GM19025 (cell line): ENCODE results near the gene PMM1.
"Not testable (repeated sequence)": the region's sequence is repeated elsewhere in the genome, so short reads cannot be mapped to it uniquely, and the experiment has no call there.

Source experiments
- ATAC-seq: cut with Tn5 transposase; IDR thresholded peaks from one replicate; pipeline ENCODE4 v1.9.1; 2021; ENCODE audit warnings: mild to moderate bottlenecking, low read depth, moderate library complexity; ENCODE audit not compliant: unreplicated experiment

Gene PMM1

GRCh38 chr22:41597635-41597953 lies 8.0 kb upstream of the PMM1 start:
- no peak for ATAC-seq

DNA sequence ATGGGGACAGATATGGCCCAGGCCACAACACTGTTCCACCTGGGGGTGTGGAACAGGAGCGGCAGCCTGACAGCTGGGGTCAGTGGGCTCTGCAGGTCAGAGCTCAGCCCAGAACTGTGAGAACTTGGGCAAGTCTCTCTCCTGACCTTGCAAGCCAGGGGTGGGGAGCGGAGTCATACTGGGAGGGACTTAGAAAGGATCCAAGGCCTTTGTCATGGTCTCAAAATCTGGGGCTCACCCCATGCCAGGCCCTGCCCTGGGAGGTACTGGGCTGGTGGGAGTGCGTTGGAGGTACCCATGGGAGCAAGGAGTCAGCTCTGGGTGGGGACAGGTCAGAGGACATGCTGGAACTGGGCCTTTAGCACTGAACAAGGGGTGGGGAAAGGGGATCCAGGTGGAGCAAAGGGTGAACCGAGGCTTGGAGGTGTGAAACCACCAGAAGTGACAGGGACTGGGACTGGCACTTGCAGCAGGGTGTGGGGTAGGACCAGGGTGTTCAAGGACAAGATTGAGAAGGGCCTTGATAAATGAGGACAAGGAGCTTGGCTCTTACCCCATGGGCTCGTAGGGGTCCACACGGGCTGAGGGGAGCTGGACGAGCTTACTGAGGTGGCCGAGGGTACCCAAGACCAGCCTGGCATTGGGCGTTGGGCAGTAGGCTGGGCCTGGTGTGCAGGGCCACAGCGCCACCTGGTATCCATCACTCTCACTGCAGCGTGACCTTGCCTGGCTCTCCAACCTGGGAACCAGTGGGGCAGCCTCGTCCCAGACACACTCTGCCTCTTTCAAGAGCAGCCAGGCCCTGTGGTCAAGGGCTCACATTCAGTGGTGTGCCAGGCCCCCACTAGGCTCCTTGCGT lies 7.4 kb upstream of the PMM1 start:
- ATAC-seq, result no peak

DNA sequence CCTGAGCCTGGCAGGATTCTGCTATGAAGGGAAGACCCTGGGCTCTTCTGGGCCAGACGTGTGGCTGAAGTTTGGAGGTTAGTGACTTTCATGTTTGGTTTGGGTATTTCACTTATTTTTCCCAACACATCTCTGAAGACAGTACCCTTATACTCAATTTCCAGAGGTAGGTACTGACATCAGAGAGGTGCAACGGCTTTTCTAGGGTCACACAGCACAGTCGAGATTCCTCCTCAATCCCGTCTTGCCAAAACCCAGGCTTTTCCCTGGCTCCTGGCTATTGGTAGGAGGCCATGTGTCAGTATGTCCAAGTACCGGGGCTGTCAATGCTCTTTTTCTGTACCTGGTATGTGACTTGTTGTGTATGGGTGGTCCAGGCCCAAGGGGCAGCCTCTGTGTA lies 6.1 kb upstream of the PMM1 start:
- no peak for ATAC-seq

GRCh38 chr22:41593336-41593960 lies 3.8 kb upstream of the PMM1 start:
- ATAC-seq, result not testable (repeated sequence)

DNA sequence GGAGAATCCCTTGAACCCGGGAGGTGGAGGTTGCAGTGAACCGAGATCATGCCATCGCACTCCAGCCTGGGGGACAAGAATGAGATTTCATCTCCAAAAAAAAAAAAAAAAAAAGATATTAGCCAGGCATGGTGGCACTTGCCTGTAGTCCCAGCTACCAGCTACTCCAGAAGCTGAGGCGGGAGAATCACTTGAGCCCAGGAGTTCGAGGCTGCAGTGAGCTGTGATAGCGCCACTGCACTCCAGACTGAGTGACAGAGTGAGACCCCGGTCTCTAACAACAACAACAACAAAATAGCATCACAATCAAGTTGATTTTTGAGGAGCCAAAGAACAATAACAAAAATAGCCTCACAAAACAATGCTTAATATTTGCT lies 2.3 kb downstream of the PMM1 start:
- ATAC-seq, result no peak

GRCh38 chr22:41585898-41586297 lies 3.7 kb downstream of the PMM1 start:
- ATAC-seq, result no peak

DNA sequence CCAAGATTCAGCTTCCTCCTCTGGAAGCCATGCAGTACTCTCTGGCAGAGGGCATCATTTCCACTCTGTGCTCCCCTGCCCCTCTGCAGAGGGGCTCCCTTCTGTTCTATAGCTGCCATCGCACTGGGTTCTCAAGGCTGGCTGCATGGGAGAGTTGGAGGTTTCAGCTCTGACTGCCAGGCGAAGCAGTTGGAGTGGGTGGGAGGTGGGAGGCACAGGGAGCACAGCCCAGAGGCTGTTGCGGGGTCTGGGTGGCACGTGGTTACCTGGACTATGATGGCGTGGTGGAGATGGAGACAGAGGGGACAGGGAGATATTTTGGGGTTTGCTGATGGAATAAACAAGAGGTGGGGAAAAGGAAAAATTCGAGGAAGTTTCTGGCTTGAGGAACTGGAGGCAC lies 4.8 kb downstream of the PMM1 start:
- ATAC-seq, result no peak

- no peak for ATAC-seq
Measured at GRCh38 chr22:41582694-41583093, 6.9 kb downstream of the PMM1 start.

GRCh38 chr22:41579997-41580355 lies 9.7 kb downstream of the PMM1 start:
- ATAC-seq, result no peak

- ATAC-seq, result no peak
Measured at GRCh38 chr22:41579297-41579996, 10.2 kb downstream of the PMM1 start.

- ATAC-seq, result no peak
Measured at GRCh38 chr22:41578818-41579217, 10.8 kb downstream of the PMM1 start.

DNA sequence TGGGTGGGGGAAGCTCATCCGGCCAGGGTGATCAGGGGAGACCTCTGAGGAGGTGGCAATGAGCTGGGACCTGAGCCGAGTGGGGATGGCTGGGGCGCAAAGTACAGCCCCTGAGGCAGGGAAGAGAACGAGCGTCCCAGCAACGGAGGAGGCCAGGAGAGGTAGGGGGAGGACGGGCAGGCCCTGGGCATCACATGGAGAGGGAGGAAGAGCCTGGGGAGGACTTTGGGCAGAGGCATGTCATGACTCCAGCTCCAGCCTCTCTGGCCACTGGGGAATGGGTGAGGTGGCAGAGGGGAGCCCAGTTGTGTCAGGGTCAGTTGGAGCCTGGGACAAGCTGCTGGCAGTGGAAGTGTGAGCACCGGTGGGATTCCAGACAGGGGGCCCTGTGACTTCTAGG lies 11.5 kb downstream of the PMM1 start:
- no peak for ATAC-seq

DNA sequence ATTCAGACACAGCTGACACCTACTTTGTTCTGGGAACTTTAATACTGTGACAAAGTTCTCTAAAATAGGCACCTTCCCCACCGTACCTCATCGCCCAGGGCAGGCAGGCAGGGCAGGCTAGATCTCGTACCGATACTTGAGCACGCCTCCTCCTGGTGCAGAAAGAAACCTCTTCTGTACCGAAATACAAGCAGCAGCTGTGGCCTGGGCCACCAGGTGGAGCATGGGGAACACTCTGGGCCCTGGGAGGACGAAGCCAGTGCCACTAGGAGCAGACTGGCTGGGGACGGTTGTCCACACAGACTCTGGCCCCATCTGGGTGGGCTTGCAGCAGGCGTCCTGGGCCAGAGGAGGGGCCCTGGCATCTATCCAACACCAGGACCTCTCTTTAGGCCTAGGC lies 12.8 kb downstream of the PMM1 start:
- ATAC-seq, result no peak

- no peak for ATAC-seq
Measured at GRCh38 chr22:41575533-41575932, 14.1 kb downstream of the PMM1 start.

- no peak for ATAC-seq
Measured at GRCh38 chr22:41574847-41575381, 14.7 kb downstream of the PMM1 start.

DNA sequence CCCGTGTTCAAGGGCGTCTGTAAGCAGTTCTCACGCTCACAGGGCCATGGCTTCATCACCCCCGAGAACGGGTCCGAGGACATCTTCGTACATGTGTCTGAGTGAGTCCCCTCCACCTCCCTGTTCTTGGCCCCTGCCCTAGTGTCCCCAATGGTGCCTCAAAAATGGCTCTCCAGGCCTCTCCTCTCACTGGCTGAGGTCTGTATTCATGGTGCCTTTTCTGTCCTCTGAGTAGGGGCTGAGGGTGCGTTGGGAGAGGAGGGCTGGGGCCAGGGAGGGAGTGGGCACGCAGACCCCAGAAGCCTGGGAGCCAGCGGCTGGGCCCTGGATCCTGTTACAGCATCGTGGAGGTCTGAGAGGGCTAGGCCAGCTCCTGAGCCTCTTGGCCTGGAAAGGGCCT lies 16.0 kb downstream of the PMM1 start:
- ATAC-seq, result no peak

DNA sequence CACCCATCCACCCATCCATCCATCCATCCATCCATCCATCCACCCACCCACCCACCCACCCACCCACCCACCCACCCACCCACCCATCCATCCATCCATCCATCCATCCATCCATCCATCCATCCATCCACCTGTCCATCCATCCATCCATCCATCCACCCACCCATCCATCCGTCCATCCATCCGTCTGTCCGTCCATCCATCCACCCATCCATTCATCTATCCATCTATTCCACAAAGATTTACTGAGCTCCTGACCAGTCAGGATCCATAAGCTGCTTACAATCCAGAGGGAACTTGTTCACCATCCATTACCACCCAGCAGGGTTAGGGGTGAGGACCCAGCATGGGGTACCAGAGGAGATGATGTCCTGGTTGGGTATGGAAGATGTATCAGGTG lies 17.3 kb downstream of the PMM1 start:
- not testable (repeated sequence) for ATAC-seq

- ATAC-seq, result no peak
Measured at GRCh38 chr22:41571786-41572185, 17.9 kb downstream of the PMM1 start.

DNA sequence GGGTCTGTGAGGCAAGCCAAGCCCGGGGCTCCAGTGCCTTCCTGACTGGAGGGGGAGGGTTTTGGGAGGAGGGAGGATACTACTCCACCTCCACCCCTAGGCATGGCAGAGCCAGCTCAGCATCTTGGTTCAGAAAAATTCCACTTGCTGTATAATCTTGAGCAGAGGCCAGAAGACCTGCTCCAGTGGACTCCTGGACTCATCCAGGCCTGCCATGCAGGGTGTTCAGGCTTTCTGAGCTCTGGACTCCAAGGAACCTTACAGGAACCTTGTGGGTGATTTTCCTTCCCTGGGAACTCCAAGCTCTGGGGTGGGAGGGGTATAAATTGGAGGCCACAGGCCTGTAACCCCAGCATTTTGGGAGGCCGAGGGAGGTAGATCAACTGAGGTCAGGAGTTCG lies 19.4 kb downstream of the PMM1 start:
- no peak for ATAC-seq

- no peak for ATAC-seq
Measured at GRCh38 chr22:41568811-41569210, 20.8 kb downstream of the PMM1 start.

- no peak for ATAC-seq
Measured at GRCh38 chr22:41567512-41567768, 22.2 kb downstream of the PMM1 start.
